ENCODE results near the gene MAN1C1. TPM values are rescaled to one million over a fixed set of nuclear protein-coding genes. Genes with fewer than 3 reads are reported as not detected.

The MAN1C1 gene
- total RNA-seq, 2 donors from 2014 or later = 2.2 to 4.3 TPM

DNA sequence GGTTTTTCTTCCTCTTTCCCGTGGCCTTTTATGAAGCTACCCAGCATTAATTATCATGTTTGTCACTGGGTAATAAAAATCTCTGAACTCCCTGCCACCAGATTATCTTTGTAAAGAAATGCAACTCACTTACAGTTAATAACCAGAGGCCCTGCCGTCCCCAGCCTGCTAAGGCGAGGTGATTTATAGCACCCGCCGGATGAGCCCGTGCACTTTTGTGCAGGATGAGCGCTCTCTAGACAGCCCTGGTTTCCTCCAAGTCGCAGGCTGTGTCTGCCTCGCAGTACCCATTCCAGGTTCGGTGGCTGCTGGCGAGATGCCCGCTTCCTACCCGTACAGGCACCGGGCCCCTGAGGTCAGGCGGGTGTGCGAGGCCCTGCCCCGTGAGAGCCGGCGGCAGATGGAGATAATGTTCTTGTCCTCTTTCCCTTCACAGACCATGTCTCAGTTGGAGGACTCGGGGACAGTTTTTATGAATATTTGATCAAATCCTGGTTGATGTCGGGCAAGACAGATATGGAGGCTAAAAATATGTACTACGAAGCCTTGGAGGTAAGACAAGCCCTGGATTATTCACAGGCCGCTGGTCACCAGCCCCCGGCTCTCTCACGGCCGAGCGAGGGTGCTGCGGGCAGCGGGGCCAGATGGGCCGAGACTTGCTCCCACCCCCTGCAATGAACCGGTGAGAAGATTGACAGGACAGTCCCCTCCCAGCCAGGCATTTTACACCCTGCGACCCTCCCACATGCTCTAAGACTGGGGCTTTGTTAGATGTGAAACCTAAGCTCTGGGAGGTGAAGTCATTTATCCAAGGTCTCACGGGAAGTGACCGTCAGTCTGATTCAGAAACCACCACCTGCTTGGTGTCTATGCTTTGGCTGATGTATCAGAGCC, 154.9 kb downstream of the MAN1C1 start:
- peak overlapping the region; percentile 77 for H3K27ac Mint-ChIP-seq
- 82 to 85% methylated on average over 23 to 34 of the region's 34 CpGs for WGBS, 2 experiments (ENCODE audit: insufficient coverage in 1 of 2, insufficient read length in 1 of 2)
- H3K27me3 Mint-ChIP-seq (ENCODE audit: insufficient read depth) = no peaks in the 10 kb centered on the region
- Histone ChIP-seq H3K27ac (ENCODE audit: low read depth, low read length) (peak overlapping the region; percentile 90), H3K36me3 (ENCODE audit: control insufficient read depth, insufficient read depth, low read length) (no peaks in the 10 kb centered on the region), H3K4me3 (ENCODE audit: low read length) (no peak overlapping the region), H3K9me3 (ENCODE audit: control insufficient read depth, low read length) (no peaks in the 10 kb centered on the region), H3K4me1 (ENCODE audit: control insufficient read depth, insufficient read depth, low read length) (peaks cover 9% of the 10 kb centered on the region), H3K27me3 (ENCODE audit: control insufficient read depth, insufficient read depth, low read length, poor library complexity, severe bottlenecking) (no peaks in the 10 kb centered on the region), H3K9ac (ENCODE audit: extremely low read depth, low read length, poor library complexity, severe bottlenecking) (no peak overlapping the region)
- peak; percentile 80 for DNase-seq
- no peaks in the 10 kb centered on the region for H3K36me3 Mint-ChIP-seq (ENCODE audit: low read depth)
- H3K4me3 Mint-ChIP-seq = no peak overlapping the region
- no peak for TF ChIP-seq CTCF (conservative IDR thresholded peaks at IDR 0.05)
- H3K4me1 Mint-ChIP-seq = peaks cover 43% of the 10 kb centered on the region
- H3K9me3 Mint-ChIP-seq = no peaks in the 10 kb centered on the region

GRCh38 chr1:25772164-25772563, 155.6 kb downstream of the MAN1C1 start:
- Mint-ChIP-seq H3K27ac (peak overlapping the region; percentile 77), H3K36me3 (ENCODE audit: low read depth) (no peaks in the 10 kb centered on the region), H3K4me1 (peaks cover 43% of the 10 kb centered on the region), H3K4me3 (no peak overlapping the region), H3K9me3 (no peaks in the 10 kb centered on the region), H3K27me3 (ENCODE audit: insufficient read depth) (no peaks in the 10 kb centered on the region)
- Histone ChIP-seq H3K9ac (ENCODE audit: extremely low read depth, low read length, poor library complexity, severe bottlenecking) (no peak overlapping the region), H3K4me1 (ENCODE audit: control insufficient read depth, insufficient read depth, low read length) (peaks cover 9% of the 10 kb centered on the region), H3K36me3 (ENCODE audit: control insufficient read depth, insufficient read depth, low read length) (no peaks in the 10 kb centered on the region), H3K27ac (ENCODE audit: low read depth, low read length) (peak overlapping the region; percentile 90), H3K4me3 (ENCODE audit: low read length) (no peak overlapping the region), H3K9me3 (ENCODE audit: control insufficient read depth, low read length) (no peaks in the 10 kb centered on the region), H3K27me3 (ENCODE audit: control insufficient read depth, insufficient read depth, low read length, poor library complexity, severe bottlenecking) (no peaks in the 10 kb centered on the region)
- no peak for TF ChIP-seq CTCF (conservative IDR thresholded peaks at IDR 0.05)
- WGBS, 2 experiments (ENCODE audit: insufficient coverage in 1 of 2, insufficient read length in 1 of 2) = 97 to 100% methylated on average over 3 to 5 of the region's 5 CpGs
- DNase-seq = no peak

DNA sequence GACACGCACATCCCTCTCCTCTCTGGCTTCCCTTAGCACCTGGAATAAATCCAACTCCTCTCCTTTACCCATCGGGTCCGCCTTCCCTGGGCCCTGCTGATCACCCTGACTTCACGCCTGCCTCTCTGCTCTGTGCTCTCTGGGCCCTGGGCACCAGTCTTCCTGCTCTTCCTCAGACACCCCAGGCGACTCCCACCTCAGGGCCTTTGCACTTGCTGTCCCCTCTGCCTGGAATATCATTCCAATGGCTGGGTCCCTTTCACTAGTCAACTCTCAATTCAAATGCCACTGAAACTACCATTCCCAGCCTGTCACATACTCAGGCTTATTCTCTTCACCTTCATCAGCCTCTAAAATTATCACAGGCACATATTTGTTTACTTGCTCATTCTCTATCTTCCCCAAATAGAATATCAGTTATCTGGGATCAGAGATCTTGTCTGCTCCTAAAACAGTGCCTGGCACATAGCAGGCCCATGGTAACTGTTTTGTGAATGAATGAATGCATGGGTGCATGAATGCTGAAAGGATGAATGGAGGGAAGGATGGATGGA, 156.2 kb downstream of the MAN1C1 start:
- no peak overlapping the region for H3K4me3 Mint-ChIP-seq
- no peak for DNase-seq
- no peak overlapping the region for H3K27ac Mint-ChIP-seq
- H3K4me3 ChIP-seq (ENCODE audit: low read length) = no peak overlapping the region
- no peak overlapping the region for H3K27ac ChIP-seq (ENCODE audit: low read depth, low read length)
- no peak for TF ChIP-seq CTCF (conservative IDR thresholded peaks at IDR 0.05)
- H3K36me3 Mint-ChIP-seq (ENCODE audit: low read depth) = no peaks in the 10 kb centered on the region
- H3K27me3 ChIP-seq (ENCODE audit: control insufficient read depth, insufficient read depth, low read length, poor library complexity, severe bottlenecking) = no peaks in the 10 kb centered on the region
- 95 to 96% methylated on average over 5 of the region's 5 CpGs for WGBS, 2 experiments (ENCODE audit: insufficient coverage in 1 of 2, insufficient read length in 1 of 2)
- no peaks in the 10 kb centered on the region for H3K36me3 ChIP-seq (ENCODE audit: control insufficient read depth, insufficient read depth, low read length)
- no peaks in the 10 kb centered on the region for H3K9me3 Mint-ChIP-seq
- peaks cover 43% of the 10 kb centered on the region for H3K4me1 Mint-ChIP-seq
- H3K9ac ChIP-seq (ENCODE audit: extremely low read depth, low read length, poor library complexity, severe bottlenecking) = no peak overlapping the region
- H3K4me1 ChIP-seq (ENCODE audit: control insufficient read depth, insufficient read depth, low read length) = peaks cover 9% of the 10 kb centered on the region
- no peaks in the 10 kb centered on the region for H3K9me3 ChIP-seq (ENCODE audit: control insufficient read depth, low read length)
- no peaks in the 10 kb centered on the region for H3K27me3 Mint-ChIP-seq (ENCODE audit: insufficient read depth)
